A673 (cell line): ENCODE results near the gene SLC25A21.

Source experiments
- EZH2 ChIP-seq: fragments of 200-600 bp; sonication (generic); IDR thresholded peaks from 2 replicates; pipeline ENCODE4 v1.6.1; 2017; ENCODE audit warnings: borderline replicate concordance, low read depth, mild to moderate bottlenecking, mixed read lengths, antibody characterized with exemption, low read length; ENCODE audit not compliant: poor library complexity, severe bottlenecking
- TF ChIP-seq, protein P1 (sequence below): fragments of 300-800, 200-600 bp; sonication (generic); conservative IDR thresholded peaks from 2 replicates; pipeline ENCODE4 v1.5.1; 2017; ENCODE audit warnings: low read depth, mild to moderate bottlenecking, antibody characterized with exemption, low read length, moderate library complexity, mixed read lengths

DNA sequence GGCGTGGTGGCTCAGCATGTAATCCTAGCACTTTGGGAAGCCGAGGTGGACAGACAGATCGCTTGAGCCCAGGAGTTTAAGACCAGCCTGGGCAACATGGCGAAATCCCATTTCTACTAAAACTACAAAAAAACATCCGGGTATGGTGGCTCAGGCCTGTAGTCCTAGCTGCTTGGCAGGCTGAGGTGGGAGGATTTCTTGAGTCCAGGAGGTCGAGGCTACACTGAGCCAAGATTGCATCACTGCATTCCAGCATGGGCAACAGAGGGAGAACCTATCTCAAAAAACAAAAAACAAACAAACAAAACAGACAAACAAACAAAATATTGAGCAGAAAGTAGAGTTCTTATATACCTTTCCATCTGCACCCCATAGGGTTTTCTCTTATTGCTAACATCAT lies 9.0 kb upstream of the SLC25A21 start:
- TF ChIP-seq, protein P1, sequence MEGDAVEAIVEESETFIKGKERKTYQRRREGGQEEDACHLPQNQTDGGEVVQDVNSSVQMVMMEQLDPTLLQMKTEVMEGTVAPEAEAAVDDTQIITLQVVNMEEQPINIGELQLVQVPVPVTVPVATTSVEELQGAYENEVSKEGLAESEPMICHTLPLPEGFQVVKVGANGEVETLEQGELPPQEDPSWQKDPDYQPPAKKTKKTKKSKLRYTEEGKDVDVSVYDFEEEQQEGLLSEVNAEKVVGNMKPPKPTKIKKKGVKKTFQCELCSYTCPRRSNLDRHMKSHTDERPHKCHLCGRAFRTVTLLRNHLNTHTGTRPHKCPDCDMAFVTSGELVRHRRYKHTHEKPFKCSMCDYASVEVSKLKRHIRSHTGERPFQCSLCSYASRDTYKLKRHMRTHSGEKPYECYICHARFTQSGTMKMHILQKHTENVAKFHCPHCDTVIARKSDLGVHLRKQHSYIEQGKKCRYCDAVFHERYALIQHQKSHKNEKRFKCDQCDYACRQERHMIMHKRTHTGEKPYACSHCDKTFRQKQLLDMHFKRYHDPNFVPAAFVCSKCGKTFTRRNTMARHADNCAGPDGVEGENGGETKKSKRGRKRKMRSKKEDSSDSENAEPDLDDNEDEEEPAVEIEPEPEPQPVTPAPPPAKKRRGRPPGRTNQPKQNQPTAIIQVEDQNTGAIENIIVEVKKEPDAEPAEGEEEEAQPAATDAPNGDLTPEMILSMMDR: no peak
- TF ChIP-seq EZH2: no peak
